GM19455 (cell line): ENCODE results near the gene B3GAT1.

Source experiments
- ATAC-seq: cut with Tn5 transposase; IDR thresholded peaks from one replicate; pipeline ENCODE4 v1.9.1; 2021; ENCODE audit not compliant: unreplicated experiment

Gene B3GAT1

DNA sequence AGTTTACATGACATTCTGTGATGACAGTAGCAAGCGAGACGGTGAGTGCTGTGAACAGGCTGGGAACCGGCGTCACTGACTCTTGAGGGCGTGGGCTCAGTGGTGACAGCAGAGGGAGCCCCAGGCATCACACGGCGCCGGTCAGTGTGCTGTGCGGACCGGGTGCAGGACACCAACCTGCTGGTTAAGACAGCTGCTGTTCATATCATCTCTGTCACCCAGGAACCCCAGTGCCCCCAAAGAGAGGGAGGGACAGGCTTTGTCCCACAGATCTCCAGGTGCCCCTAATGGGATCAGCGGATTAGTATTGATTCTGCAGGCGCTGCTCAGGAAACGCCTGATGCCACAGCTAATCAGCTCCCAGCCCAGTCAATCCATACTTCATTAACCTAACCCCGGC, 18.4 kb downstream of the B3GAT1 start:
- no peak for ATAC-seq

GRCh38 chr11:134392953-134393615, 19.0 kb downstream of the B3GAT1 start:
- no peak for ATAC-seq

- no peak for ATAC-seq
Observed at GRCh38 chr11:134391656-134392055, 20.4 kb downstream of the B3GAT1 start.

GRCh38 chr11:134390706-134391569, 21.1 kb downstream of the B3GAT1 start:
- no peak for ATAC-seq

DNA sequence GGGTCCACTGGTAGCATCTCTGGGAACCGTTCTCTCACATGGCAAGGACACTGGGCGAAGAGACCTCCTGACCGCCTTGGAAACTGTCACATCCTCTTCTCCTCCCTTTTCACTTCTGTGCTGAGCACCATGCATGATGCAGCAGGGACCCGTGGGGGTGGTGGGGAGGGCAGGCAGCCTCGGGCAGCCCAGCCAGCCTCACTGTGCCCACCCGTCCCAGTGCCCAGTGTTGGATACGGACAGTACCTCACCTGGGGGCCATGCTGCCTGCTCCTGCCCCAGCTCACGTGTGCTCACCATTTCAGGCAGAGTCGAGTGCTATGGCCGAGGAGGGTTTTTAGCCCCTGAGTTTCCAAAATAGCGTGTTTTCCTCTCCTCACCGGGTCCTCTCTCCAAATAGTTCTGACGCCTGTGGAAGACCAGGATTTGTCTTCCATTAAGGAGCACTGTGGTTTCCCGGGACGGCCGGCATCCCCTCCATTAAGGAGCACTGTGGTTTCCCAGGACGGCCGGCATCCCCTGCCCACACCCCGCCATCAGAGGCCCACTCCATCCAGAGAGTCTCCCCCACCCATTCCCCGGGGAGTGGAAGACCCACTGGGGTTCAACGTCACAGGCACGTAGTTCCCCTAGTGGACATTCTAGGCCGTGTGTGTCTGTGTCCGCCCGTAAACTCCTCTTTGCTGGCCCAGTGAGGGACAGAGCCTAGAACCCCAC, 22.4 kb downstream of the B3GAT1 start:
- ATAC-seq: no peak

DNA sequence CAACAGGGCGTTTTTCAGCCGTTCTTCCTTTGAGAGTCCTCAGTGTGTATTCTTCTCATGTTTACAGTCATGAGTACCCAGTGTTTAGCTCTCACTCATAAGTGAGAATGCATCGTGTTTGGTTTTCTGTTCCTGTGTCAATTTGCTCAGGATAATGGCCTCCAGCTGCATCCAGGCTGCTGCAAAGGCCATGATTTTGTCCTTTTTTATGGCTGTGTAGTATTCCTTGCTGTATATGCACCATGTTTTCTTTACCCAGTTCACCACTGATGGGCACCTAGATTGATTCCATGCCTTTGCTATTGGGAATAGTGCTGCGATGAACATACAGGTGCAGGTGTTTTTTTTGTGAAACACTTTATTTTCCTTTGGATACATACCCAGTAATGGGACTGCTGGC, 23.5 kb downstream of the B3GAT1 start:
- ATAC-seq: no peak

GRCh38 chr11:134387501-134387900, 24.5 kb downstream of the B3GAT1 start:
- ATAC-seq: no peak

DNA sequence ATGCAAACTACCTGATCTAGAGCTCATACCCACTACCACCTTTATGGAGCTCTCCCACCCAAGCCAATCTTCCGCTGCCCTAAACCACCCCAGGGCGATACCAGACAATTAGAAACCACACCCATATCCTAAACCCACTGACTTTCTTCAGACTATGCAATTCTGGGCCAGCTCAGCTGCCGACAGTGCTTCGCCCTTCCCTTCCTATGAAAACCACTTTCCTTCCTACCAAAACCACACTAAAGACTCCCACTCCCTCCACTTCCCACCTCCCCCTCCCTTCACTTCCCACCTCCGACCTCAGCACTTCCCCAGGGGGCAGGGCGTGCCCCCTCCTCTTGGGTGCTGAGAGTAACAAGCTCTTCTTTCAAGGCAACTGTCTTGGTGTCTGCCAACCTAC, 25.1 kb downstream of the B3GAT1 start:
- ATAC-seq: no peak

GRCh38 chr11:134385774-134386565, 26.1 kb downstream of the B3GAT1 start:
- no peak for ATAC-seq

GRCh38 chr11:134385171-134385570, 26.9 kb downstream of the B3GAT1 start:
- no peak for ATAC-seq

GRCh38 chr11:134384406-134384805, 27.6 kb downstream of the B3GAT1 start:
- ATAC-seq: no peak

DNA sequence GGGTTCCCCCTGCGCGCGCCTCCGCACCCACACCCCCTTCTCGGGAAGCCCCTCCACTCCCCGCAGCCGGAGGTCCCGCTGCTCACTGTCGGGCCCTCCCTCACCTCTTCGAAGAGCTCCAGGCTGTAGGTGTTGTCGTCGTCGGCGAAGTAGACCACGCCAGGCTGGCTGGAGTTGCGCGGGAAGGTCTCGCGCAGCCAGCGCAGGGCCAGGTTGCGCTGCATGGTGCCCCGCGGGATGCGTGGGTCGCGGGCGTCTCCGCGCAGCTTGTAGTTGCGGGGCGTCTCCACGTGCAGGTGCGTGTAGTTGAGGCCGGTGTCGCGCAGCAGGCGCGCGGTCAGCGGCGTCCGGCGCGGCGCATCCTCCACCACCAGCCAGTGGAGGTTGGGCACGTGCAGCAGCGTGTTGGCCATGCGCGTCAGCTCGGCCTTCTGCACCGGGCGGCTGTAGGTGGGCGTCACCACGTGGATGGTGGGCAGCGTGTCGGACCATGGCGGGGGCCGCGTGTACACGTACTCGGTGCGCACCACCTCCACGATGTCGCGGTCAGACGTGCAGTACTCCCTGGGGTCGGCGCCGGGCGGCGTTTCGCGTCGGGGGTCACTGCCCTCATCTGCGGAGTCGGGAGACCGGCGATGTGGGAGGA, 28.3 kb downstream of the B3GAT1 start:
- ATAC-seq: no peak

GRCh38 chr11:134382830-134383229, 29.2 kb downstream of the B3GAT1 start:
- ATAC-seq: no peak

- ATAC-seq: no peak
Observed at GRCh38 chr11:134382257-134382656, 29.8 kb downstream of the B3GAT1 start.

DNA sequence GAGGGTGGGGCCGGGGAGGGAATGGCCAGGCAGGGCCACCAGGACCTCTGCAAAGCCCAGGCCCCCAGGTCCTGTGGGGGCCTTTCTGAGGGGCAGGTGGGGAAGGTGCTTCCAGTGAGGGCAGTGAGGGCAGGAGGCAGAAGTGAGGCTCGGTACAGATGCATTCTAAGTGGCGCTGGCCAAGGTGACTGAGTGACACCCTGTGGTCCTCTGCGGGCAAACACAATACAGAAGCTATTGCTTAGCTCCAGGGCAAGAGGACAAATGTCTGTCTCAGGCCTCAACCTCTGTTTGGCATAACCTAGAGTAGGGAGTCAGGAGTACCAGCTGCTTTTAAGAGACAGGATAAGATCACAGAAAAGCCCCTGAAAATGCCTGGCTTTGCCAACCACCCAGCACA, 31.3 kb downstream of the B3GAT1 start:
- no peak for ATAC-seq

- ATAC-seq: no peak
Observed at GRCh38 chr11:134380229-134380628, 31.8 kb downstream of the B3GAT1 start.

GRCh38 chr11:134379241-134379640, 32.8 kb downstream of the B3GAT1 start:
- no peak for ATAC-seq

GRCh38 chr11:134377876-134378275, 34.2 kb downstream of the B3GAT1 start:
- no peak for ATAC-seq

DNA sequence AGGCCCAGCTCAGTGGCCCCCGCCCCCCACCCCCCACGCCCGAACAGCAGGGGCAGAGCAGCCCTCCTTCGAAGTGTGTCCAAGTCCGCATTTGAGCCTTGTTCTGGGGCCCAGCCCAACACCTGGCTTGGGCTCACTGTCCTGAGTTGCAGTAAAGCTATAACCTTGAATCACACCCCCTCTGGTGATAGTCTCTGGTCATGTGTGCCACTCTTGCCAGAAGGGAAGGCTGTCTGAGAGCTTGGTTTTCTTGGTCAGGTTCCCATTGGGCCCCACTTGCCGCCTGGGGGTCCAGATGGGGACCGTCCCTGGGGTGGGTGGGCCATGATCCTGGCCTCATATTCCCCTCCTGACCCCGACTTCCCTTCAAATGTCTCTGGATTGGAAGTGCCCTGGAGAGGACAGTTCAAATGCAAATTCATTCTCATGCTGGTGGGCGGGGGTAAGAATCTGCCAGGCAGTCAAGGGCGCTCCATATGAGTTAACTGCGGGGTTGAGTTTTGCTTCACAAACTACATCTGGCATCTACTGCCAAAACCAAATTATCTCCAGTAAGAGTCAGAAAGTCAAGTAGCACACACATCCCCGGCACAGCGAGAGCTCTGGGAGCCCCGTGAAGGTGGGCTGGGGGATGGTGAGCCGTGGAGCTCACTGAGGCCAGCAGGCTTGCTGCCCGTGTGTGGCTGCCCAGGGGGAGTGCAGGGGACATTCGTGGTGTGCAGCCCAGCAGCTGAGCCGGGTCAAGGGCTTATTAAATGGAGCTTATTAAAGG, 35.7 kb downstream of the B3GAT1 start:
- ATAC-seq: no peak
